DND-41 (cell line): ENCODE measurements around the gene ARL6IP4.

Experiments used
- ATAC-seq: fragments of 200-7000 bp; cut with Tn5 transposase; 3 replicates; pipeline ENCODE4 v1.9.1; 2021; ENCODE audit warnings: low read depth; ENCODE audit not compliant: insufficient read depth
- DNase-seq: peaks from one replicate; pipeline ENCODE4 v3.0.0-alpha.2; 2020
- H2AFZ ChIP-seq: 2 replicates; pipeline ENCODE4 v1.6.0; 2012; ENCODE audit warnings: low read depth, low read length
- H3K27ac ChIP-seq: 2 replicates; pipeline ENCODE4 v1.5.1; 2012; ENCODE audit warnings: low read length, inconsistent platforms
- H3K27me3 ChIP-seq: fragments of 200-600 bp; sonication (generic); 2 replicates; pipeline ENCODE4 v1.6.0; 2012; ENCODE audit warnings: low read length, mild to moderate bottlenecking, inconsistent platforms; ENCODE audit not compliant: insufficient read depth, poor library complexity
- H3K36me3 ChIP-seq: 2 replicates; pipeline ENCODE4 v1.5.1; 2012; ENCODE audit warnings: low read length, inconsistent platforms; ENCODE audit not compliant: insufficient read depth
- H3K4me1 ChIP-seq: 2 replicates; pipeline ENCODE4 v1.5.1; 2012; ENCODE audit warnings: mild to moderate bottlenecking, low read length; ENCODE audit not compliant: insufficient read depth
- H3K4me2 ChIP-seq: 2 replicates; pipeline ENCODE4 v1.6.0; 2012; ENCODE audit warnings: mild to moderate bottlenecking, moderate library complexity, low read length, inconsistent platforms; ENCODE audit not compliant: insufficient read depth
- H3K4me3 ChIP-seq, 2 experiments: fragments of 200-600 bp in 1 of 2; shearing (Covaris generic) in 1 of 2; 2 replicates each; pipeline ENCODE4 v1.5.1; 2012 to 2016; ENCODE audit warnings: inconsistent platforms in 2 of 2, low read length in 2 of 2, mild to moderate bottlenecking in 2 of 2, low read depth in 1 of 2, moderate library complexity in 1 of 2
- H3K79me2 ChIP-seq: 2 replicates; pipeline ENCODE4 v1.6.0; 2012; ENCODE audit warnings: low read length, inconsistent platforms; ENCODE audit not compliant: insufficient read depth
- H3K9ac ChIP-seq: 2 replicates; pipeline ENCODE4 v1.6.0; 2012; ENCODE audit warnings: low read depth, mild to moderate bottlenecking, inconsistent platforms, low read length, moderate library complexity
- H3K9me3 ChIP-seq: 2 replicates; pipeline ENCODE4 v1.5.1; 2012; ENCODE audit warnings: low read length, moderate library complexity, mild to moderate bottlenecking, inconsistent platforms; ENCODE audit not compliant: insufficient read depth, severe bottlenecking
- H4K20me1 ChIP-seq: 2 replicates; pipeline ENCODE4 v1.6.0; 2012; ENCODE audit warnings: low read length; ENCODE audit not compliant: insufficient read depth
- EZH2 ChIP-seq: IDR thresholded peaks from 3 replicates; pipeline ENCODE4 v1.6.1; 2012; ENCODE audit warnings: borderline replicate concordance, low read depth, mild to moderate bottlenecking, moderate library complexity, low read length, inconsistent platforms; ENCODE audit not compliant: severe bottlenecking
- TF ChIP-seq, protein P1 (sequence below): IDR thresholded peaks from 2 replicates; pipeline ENCODE4 v1.5.1; 2012; ENCODE audit warnings: borderline replicate concordance, low read length, moderate library complexity, mild to moderate bottlenecking; ENCODE audit not compliant: poor library complexity, severe bottlenecking; ENCODE audit errors: extremely low read depth

Gene ARL6IP4

DNA sequence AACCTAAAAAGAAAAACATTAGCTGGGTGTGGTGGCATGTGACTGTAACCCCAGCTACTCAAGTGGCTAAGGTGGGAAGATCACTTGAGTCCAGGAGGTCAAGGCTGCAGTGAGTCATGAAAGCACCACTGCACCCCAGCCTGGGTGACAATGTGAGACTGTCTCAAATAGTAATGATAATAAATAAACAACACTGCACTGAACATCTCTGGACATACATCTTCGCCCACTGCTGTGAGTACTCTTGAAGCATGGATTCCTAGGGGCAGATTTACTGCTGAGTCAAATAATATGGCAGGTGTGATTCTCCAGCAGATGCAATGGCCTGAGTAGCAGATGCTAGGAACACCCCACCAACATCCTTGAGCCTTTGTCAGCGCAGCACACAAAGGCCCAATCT is 37.8 kb upstream of the ARL6IP4 start:
- DNase-seq = no peak
- no peak for ATAC-seq
- Histone ChIP-seq H2AFZ (no peak overlapping the region), H3K9ac (no peak overlapping the region), H3K9me3 (no peaks in the 10 kb centered on the region), H3K4me1 (no peaks in the 10 kb centered on the region), H3K4me2 (no peak overlapping the region), H3K27me3 (no peaks in the 10 kb centered on the region), H3K27ac (no peak overlapping the region), H3K36me3 (no peaks in the 10 kb centered on the region), H3K79me2 (no peaks in the 10 kb centered on the region), H4K20me1 (no peaks in the 10 kb centered on the region; the same call in 1 of the 2 replicates), H3K4me3 (no peak overlapping the region)
- TF ChIP-seq, protein P1, sequence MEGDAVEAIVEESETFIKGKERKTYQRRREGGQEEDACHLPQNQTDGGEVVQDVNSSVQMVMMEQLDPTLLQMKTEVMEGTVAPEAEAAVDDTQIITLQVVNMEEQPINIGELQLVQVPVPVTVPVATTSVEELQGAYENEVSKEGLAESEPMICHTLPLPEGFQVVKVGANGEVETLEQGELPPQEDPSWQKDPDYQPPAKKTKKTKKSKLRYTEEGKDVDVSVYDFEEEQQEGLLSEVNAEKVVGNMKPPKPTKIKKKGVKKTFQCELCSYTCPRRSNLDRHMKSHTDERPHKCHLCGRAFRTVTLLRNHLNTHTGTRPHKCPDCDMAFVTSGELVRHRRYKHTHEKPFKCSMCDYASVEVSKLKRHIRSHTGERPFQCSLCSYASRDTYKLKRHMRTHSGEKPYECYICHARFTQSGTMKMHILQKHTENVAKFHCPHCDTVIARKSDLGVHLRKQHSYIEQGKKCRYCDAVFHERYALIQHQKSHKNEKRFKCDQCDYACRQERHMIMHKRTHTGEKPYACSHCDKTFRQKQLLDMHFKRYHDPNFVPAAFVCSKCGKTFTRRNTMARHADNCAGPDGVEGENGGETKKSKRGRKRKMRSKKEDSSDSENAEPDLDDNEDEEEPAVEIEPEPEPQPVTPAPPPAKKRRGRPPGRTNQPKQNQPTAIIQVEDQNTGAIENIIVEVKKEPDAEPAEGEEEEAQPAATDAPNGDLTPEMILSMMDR = no peak
- no peak for TF ChIP-seq EZH2

DNA sequence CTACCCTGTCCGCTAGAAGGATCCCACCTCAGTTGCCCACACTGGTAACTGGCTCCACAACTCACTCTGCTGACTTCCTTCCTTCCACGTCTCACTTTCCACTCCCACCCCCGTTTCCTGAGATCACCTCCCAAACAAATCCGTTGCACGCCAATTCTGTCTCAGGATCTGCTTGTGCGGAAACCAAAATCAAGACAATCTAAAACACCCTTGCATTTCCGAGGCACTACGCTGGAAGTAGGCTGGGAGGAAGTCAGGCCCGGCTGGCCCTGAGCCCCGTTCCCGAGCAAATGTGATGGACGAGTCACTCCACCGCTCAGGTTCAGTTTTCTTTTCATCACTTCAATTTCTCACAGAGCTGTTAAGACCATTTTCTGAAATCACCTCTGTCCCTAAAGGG is 37.3 kb upstream of the ARL6IP4 start:
- Histone ChIP-seq H3K4me1 (no peaks in the 10 kb centered on the region), H3K79me2 (no peaks in the 10 kb centered on the region), H3K9me3 (no peaks in the 10 kb centered on the region), H3K9ac (no peak overlapping the region), H3K27ac (no peak overlapping the region), H4K20me1 (no peaks in the 10 kb centered on the region; the same call in 1 of the 2 replicates), H3K4me2 (no peak overlapping the region), H3K4me3 (no peak overlapping the region), H3K27me3 (no peaks in the 10 kb centered on the region), H3K36me3 (no peaks in the 10 kb centered on the region), H2AFZ (no peak overlapping the region)
- ATAC-seq = no peak
- no peak for DNase-seq
- TF ChIP-seq, protein P1 = no peak
- no peak for TF ChIP-seq EZH2

DNA sequence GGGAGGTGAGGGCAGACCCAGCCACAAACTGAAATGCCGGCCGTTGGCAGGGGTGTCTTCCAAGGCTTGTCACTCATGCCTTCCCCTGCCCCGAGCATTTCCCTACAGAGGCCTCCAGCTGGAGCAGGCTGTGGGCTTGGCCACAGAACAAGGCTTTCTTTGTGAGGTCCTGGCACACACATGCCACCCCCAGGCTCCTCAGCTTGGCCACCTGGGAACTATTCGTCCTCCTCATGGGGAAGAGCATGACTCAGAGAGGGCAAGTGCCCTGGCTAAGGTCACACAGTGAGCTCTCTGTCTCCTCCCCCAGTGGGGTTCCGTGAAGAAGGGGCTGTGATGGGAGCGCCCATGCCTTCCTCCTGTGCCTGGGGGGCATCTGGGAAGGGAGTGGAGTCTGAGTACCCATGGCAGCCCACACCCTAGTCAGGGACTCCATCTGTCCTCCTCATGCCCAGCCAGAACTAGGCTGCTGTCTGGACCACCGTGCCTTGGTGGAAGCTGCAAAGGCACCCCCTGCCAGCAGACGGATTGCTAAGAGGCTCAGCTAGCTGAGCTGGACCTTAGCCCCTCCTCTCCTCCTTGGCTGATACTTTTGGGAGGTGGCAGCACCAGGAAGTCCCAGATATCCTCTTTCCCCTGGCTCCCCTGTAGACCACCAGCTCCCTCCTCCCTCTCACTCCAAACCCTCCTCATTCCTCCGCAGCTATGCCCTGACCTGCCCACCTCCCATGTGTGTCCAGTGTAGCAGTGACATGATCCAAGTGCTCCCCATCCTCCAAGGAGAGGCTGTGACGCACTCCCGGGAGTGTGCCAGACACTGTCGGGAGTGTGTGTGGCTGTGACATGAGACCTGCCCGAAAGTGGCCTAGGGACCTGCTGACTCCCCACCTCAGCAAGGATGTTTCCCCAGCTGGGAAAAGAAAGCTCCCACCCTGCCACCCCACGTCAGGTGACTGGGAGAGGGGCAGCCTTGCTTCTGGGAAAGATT is 35.6 kb upstream of the ARL6IP4 start:
- Histone ChIP-seq H3K9me3 (no peaks in the 10 kb centered on the region), H3K36me3 (no peaks in the 10 kb centered on the region), H3K4me3 (no peak overlapping the region), H3K4me1 (no peaks in the 10 kb centered on the region), H2AFZ (no peak overlapping the region), H4K20me1 (no peaks in the 10 kb centered on the region; the same call in 1 of the 2 replicates), H3K27ac (no peak overlapping the region), H3K27me3 (no peaks in the 10 kb centered on the region), H3K79me2 (no peaks in the 10 kb centered on the region), H3K4me2 (no peak overlapping the region), H3K9ac (no peak overlapping the region)
- ATAC-seq (no peak; the same call in 2 of the 3 replicates), DNase-seq (no peak)
- TF ChIP-seq EZH2 = no peak
- TF ChIP-seq, protein P1 = no peak
